Measurements from ENCODE around the gene MAML3.

DNA sequence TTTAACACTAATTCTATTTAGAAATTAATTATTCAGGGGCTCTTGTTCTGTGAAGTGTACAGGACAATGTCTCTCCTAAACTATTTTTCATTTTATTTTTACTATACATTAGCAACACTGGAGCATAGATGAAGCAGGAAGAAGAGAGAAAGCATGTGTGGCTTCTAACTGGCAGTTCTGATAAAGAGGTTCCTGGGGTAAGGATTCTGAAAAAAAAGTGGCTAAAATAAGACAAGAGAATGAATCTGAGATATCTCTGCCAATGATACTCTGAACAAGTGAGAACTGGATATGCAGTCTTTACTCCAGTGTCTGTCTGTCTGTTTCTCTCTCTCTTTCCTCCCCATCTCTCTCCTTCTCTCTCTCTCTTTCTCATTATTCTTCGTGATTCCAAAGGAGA lies 125.9 kb downstream of the MAML3 start:
- TF ChIP-seq GATA2 (IDR thresholded peaks at IDR 0.05; ENCODE audit: low read depth, low read length) (no peak), GATA3 (IDR thresholded peaks at IDR 0.05; ENCODE audit: low read depth, low read length) (no peak)
